HG03280 (cell line): ENCODE results near the gene GOLPH3.
"Not testable (repeated sequence)": the region's sequence is repeated elsewhere in the genome, so short reads cannot be mapped to it uniquely, and the experiment has no call there.

Experiments used
- ATAC-seq: cut with Tn5 transposase; IDR thresholded peaks from one replicate; pipeline ENCODE4 v1.9.1; 2021; ENCODE audit warnings: mild to moderate bottlenecking, moderate library complexity; ENCODE audit not compliant: unreplicated experiment

GOLPH3 gene

DNA sequence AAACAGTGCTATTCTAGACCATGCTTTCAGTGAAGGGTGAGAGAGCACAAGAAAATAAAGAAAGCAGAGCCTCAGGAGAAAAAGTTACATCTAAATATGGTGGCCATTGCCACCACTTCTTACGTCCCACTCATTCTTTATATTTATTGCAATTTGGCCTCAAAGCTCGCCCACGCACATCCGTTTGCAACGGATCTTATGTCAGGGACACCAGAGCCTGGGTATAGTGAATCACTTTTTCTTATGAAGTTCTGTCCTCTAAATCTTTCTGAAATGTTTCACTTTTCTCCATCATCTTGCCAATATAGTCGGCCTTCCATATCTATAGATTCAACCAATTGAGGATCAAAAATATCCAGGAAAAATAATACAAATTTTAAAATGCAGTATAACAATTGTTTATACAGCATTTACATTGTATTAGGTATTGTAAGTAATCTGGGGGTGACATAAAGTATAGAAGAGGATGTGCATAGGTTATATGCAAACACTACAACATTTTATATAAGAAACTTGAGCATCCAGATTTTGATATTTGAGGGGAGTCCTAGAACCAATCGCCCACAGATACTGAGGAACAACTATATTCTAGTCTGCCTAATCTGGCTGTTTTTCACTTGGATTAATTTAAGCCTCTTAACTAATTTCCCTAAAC is 35.2 kb downstream of the GOLPH3 start:
- no peak for ATAC-seq

DNA sequence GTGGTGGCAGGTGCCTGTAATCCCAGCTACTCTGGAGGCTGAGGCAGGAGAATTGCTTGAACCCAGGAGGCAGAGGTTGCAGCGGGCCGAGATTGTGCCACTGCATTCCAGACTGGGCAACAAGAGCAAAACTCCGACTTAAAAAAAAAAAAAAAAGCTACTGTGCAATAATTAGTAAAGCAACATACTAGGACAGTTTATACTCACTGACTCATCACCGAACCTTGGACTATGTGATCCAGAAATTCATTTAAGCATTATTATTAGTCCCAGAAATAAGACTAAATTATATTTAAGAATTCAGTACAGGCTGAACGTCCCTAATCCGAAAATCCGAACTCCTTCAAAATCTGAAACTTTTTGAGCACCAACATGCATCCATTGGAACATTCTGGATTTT is 37.8 kb downstream of the GOLPH3 start:
- ATAC-seq: no peak

DNA sequence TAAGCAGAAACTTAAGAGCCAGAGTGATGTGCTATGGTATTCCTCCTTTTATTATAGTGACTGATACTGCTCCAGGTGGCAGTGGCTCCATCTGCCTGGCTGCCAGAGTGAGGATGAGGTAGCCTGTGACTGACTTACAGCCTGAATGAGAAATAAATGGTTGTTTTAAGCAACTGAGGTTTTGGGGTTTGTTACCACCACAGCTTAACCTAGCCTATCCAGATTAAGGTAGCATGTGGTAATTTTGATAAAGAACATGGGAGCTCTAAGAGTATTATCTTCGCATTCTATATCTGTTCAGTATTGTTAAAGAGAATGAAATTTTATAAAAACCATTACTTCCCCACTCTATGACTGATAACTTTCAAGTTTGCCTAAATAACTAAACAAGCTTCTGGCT is 39.0 kb downstream of the GOLPH3 start:
- no peak for ATAC-seq

DNA sequence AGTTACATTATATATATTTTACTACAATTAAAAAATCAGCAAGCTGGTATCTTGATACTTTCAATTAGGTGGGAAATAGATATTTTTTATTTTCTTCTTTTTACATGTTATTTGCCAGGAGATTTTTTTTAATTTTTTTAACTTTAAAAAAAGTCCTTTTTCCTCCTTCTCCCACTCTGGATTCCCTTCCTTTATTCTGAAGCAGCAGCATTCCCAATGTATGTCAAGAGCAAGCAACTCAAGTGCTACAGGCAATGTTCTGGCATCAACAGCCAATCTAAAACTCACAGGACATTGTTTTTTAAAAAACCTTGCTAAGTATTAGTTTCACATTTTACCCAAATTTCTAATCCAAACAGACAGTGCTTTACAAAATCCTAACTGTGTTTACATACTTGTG is 41.4 kb downstream of the GOLPH3 start:
- no peak for ATAC-seq

DNA sequence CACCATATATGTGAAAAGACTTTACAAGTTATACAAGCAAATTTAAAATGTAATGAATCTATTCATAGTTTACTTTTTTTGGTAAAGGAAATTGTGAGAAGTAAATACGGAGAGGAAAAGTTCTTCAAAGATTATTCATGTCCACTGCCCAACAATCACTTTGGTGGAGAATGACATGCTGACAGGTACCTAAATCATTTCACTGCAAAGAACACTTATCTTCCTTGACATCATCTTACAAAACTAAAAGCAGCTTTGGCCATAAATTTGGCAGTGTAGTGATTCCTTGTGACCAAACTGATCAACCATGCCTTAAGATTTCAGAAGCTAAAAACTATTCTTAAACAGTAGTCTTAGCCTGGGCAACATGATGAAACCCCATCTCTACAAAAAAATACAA is 42.5 kb downstream of the GOLPH3 start:
- no peak for ATAC-seq

DNA sequence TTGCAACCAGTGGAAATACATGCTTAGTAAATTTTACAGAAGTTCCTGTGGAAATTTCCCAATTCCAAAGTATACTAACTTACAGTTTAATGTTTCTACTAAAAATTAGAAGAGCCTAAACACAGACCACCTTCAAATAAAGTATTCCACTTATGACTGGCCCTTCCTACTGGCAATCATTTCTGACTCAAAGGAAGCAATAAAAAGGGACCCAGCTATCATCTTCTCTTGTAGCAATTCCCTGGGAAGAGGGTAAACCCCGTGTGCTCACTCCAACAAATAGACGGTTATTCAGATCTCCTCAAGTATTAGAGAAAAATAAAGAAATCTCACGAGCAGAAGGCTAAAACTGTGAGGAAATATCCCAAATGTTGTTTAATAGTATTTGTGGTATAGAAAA is 43.3 kb downstream of the GOLPH3 start:
- ATAC-seq: no peak

DNA sequence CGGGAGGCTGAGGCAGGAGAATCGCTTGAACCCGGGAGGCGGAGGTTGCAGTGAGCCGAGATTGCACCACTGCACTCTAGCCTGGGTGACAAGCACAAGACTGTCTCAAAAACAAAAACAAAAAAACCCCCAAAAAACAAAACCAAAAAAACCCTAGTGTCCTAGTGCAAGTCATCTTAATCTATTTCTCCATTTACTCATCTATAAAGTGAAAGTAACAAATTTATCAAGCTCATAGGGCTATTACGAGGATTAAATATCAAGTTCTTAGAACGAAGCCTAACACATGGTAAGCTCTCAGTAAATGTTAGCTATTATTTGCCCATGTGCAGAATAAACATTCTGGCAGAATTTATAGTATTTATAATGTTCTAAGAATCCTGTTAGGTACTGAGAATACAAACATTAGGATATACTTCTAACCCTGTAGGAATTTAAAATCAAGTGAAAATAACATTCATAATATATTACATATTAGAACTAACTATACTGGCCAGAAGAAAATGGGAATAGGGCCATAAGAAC is 45.0 kb downstream of the GOLPH3 start:
- ATAC-seq: no peak

DNA sequence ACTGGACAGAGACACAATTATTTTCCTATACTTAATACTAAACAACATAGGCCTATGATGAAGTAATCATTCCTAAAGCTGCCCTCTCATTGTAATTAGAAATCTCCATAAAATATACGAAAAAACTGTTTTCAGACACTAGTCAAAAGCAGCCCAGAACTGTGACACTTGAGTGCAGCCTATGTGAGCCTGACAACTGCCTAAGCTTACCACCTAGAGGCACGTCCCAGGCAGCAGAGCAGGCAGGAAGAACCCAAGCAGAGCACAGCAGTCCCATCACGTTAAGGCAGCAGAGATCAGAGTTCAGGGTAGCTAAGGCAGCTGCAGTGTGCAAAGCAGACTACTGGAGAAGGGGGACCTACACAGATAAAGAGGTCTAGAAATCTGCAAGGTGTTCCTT is 46.4 kb downstream of the GOLPH3 start:
- ATAC-seq: no peak

DNA sequence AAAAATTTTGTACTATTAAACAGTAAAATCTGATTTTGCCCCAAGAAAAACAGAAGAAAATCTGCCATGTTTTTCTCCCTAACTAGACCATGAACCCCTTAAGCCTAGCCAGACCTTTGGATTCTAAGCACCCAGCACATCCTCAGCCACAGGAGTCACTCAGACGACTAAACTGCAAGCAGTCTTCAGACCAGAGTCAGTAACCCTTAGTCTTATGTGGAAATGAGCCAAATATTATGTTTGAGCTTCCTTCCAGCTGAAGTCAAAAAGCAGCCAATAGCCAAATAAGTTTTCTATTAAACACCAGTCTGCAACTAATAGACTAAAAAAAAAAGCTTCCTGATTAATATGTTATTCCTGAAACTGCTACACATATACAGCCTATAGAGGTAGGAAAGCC is 47.4 kb downstream of the GOLPH3 start:
- ATAC-seq: no peak

DNA sequence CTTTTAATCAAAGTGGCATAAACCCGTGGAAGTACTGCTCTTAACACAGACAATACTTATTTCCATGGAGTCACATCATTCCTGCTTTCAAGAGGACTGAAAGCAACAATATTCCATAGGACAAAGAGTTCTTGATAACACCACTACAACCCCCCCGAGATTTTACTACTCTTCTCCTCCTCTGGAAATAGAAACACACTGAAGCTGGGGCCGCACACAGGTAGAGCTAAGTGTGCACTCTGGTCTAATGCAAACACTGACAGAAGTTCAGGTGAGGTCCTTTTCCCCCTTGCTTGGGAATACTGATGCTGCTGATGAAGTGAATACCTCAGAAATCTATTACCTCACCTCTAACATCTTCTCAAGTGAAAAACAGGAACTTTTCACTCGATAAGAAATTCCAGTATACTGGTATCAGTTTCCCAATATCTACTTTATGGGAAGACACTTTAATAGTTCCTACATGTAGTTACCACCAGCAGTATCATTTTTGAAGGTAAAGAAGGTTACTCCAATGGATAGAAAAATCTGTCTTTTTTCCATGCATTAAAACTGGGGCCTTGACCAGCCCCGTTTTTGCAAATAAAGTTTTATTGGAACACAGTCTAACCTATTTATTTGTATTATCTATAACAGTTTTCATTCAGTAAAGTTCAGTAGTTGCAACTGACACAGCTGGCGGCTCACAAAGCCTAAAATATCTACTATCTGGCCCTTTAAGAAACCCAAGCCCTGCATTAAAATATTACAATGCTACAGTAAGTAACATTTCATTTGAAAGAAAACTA is 50.0 kb downstream of the GOLPH3 start:
- no peak for ATAC-seq

DNA sequence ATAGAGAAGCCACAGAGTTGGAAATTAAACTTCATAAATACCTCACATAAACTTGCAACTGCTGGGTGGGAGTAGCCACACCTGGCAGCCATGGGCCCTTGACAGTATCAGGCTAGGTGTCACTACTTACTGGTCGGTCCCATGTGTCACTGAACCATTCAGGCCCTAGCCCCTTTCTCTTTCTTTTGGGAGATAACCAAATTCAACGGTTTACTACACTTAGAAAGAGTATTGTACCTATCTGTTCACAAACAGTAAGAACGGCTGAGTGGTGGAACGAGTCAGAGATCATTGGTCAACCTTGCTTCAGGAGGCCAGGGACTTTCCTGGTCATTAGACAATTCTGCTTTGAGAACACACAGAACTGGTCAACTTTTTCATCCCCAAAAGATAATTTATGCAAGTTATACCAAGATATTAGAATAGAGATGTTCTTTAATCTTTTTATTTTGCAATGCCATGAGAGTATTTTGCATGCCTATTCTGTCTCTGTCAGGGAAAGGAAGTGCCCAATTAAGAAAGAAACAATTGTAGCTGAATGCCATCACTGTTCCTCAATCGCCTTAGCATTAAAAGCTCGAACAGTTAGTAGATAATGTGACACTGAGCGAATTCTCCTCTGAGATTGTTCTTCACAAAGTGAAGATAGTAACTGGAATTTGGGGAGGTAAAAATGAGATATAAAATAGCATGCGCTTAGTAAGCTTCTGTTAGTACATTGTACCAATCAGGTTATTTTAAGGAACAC is 50.9 kb downstream of the GOLPH3 start:
- ATAC-seq: no peak

DNA sequence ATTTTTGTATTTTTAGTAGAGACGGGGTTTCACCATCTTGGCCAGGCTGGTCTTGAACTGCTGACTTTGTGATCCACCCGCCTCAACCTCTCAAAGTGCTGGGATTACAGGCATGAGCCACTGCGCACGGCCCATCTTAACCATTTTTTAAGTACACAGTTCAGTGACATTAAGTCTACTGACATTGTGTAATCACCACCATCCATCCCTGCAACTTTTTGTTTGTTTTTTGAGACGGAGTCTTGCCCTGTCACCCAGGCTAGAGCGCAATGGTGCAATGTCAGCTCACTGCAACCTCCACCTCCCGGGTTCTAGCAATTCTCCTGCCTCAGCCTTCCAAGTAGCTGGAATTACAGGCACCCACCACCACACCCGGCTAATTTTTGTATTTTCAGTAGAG is 55.2 kb downstream of the GOLPH3 start:
- not testable (repeated sequence) for ATAC-seq

DNA sequence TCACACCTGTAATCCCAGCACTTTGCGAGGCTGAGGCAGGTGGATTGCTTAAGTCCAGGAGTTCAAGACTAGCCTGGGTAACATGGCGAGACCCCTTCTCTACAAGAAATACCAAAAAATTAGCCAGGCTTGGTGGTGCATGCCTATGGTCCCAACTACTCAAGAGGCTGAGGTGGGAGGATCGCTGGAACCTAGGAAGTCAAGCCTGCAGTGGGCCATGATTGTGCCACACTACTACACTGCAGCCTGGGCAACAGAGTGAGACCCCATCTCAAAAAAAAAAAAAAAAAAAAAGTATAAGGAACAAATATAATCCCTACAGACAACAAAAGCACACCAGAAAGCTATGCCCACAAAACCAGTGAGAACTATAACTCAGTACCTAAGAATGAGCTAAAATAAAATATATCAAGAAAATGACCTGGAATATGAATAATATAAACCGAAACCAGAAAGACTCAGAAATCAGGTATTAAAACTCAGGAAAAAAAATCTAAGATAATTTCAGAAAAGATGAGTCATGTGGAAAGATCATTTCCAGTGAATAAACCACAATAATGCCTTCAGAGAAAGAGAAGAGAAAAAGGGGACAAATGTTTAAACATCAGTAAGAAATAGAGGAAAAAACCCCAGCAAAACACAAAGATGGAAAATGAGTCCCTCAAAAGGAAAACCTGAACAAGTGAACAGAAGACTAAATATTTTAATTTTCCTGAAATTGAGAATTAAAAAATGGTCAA is 57.4 kb downstream of the GOLPH3 start:
- no peak for ATAC-seq

DNA sequence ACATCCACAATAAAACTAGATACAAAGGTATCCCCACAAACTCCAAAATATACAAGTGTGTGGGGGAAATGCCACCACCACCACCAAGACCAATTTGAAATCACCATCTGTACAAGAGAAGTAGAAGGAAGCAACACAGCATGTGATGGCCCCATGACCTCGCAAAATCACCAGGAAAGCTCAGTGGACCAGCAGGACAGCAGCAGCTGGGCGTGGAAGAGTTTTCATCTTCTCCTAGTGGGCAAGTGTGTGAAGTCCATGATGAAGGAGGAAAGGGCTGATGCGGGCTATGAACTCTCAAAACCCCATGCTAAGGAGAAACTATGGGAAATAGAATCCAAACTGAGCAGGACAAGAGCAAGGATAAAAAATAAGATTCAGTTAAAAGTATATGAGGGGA is 58.1 kb downstream of the GOLPH3 start:
- ATAC-seq: no peak

DNA sequence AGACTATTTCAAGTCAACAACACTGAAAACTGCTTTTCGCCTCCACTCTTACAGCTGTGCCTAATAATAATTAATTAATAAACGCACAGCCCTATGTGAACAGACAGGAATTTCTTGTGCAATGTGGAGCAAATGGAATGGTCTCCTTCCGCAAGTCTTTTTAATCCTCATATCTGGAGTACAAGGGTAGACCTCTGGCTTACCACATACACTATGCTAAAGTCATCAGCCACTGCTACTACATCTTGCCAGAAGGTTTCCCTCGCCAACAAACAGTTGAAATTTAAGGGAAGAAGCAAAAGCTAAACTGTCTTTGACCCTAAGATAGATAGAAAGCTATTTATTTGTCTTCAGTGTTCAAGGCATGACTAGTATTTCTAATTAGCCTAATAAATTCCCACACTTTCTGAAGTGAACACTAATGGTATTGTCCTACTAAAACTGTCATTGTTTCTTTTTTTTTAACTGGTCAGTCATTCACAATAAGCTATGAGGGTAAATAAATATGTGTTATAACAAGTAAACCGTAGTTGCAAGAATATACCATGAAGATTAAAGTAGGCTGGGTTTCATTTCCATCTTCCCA is 63.9 kb downstream of the GOLPH3 start:
- ATAC-seq: no peak

DNA sequence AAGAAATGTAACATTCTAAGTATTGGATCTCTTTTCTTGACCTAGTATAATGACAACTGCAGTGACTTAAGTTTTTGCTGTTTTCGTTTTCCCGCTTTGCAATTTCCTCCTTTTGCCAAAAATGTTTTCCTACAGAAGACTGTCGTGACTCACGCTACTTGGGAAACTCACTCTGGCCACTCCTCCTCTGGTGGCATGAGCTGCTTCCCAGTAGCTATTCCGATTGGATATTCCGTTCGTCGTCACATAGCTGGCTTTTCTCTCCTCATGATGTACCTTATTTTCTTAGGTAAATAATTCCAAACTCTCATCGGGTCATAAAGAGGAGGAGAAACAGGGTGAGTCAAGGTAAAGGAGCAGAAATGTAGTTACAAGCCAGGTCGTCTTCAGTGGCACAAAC is 64.9 kb downstream of the GOLPH3 start:
- ATAC-seq: no peak

DNA sequence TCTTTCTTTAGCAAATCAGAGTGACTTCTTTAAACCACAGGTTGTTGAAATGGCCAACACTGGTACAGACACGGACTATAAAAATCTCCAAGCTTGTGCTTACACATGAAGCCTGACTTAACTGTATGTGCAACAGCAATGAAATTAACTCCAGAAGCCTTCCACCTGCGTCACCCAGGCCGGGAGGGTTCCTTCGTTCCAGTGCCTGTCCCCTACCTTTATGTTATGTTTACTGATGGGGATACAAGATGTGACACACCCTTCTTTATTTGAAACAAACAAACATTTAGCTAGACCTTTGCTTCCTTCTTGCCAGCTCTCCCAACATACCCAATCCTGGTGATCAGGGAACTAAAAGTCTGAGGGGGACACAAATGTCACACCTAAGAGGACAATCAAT is 66.0 kb downstream of the GOLPH3 start:
- no peak for ATAC-seq

DNA sequence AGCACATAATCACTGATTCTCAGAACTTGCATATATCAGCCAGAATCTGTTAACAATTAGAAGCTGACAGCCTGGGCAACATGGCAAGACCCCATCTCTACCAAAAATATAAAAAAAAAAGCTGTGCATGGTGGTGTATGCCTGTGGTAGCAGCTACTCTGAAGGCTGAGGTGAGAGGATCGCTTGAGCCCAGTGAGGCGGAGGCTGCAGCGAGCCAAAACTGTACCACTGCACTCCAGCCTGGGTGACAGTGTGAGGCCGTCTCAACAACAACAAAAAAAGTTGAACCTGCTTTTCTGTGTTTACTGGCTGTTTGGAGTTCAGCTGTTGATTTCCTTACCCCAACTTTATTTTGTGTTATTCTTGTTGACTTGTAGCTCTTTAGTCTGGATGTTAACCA is 66.8 kb downstream of the GOLPH3 start:
- no peak for ATAC-seq

DNA sequence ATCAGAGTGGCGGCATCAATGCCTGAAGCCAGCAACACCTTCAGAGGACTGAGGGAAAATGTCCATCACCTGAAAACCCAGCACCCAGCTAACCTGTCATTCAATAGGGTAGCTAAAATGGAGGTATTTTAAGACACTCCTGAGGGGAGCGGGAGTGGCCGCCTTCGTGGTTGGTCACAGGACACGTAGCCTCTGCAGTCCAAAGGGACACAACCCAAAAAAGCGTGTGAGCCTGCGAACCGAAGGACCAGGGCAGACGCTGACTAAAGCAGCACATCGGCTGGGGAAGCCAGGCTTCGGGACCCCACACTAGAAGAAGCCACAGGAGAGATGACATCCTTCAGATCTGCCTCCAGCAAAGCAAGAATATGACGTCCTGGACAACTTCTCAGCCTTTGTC is 70.6 kb downstream of the GOLPH3 start:
- ATAC-seq: no peak

DNA sequence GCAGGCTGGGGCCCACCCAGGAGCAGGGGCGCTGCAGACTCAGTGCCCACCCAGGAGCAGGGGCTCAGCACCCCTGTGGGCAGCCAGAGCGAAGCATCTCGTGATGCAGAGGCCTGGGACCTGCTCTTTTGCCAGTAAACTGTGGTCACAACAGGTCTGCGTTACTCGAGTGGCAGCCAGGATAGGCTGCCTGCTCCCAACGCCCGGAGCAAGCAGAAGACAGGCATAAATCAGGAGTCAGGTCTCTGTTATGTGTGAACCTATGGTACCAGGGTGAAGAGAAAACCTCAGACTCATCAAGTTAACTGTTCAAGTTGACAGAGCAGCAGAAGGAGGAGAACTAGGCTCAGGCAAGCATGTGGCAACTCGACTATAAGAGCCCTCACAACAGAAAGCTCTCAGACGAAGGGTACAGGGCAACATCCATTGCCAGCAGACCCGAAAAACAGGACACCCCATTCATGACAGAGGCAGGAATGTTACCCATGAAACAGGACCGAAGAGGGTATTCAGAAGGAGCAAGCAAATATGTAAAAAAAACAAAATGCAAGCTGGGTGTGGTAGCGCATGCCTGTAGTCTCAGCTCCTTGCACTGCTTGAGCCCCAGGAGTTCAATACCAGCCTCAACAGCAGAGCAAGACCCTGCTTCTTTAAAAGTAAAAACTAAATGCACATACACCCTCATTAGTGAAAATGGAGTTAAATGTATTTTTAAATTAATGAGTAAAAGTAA is 71.7 kb downstream of the GOLPH3 start:
- ATAC-seq: no peak
